Measurements from ENCODE around the gene ASIC2.

DNA sequence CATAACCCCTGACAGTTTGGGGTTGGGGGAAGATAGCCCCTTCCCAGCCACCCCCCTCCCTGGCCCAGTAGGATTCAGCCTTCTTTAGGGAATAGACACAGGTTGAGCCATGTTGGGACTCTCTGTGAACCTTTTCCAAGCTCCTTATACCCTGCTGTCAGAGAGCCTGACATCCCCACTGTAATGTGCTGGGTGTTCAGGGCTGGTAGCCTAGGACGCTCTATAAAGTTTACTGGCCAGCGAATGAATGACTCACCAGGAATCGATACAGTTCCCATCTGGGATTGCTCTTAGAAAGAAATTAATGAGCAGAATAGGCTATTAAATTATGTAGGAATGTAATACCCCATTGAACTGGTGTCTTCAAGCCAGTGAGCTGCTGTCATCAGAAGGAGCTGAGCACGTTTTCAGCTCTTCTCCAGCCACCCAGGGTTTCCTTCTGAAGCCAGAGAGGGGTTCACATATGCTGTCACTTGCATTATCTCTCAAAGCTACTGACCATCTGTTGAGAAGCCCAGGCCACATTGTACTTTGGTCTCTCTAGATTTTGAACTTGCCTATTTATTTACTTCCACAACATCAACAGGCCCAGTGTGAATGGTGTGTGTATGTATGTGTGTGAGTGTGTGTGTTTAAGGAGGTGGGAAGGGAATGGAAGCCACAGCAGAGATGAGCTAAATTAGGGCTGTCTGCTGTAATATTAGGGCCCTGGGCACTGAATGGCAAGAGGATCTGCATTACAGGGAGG is 236.5 kb downstream of the ASIC2 start:
- no peak for TF ChIP-seq CHD4 (IDR thresholded peaks at IDR 0.05; ENCODE audit: insufficient read depth, insufficient replicate concordance, low read depth, low read length, poor library complexity, severe bottlenecking)
- TF ChIP-seq CREM (IDR thresholded peaks at IDR 0.05; ENCODE audit: low read depth) = no peak
- TF ChIP-seq MBD2 (IDR thresholded peaks at IDR 0.05; ENCODE audit: borderline replicate concordance, low read depth) = no peak
- TF ChIP-seq POLR2AphosphoS5 (IDR thresholded peaks at IDR 0.05; ENCODE audit: control insufficient read depth, insufficient read depth, low read depth, low read length) = no peak
- TF ChIP-seq EGR1 (conservative IDR thresholded peaks at IDR 0.05) = no peak
- TF ChIP-seq TEAD2 (tag; IDR thresholded peaks at IDR 0.05) = no peak
- TF ChIP-seq, protein P1, sequence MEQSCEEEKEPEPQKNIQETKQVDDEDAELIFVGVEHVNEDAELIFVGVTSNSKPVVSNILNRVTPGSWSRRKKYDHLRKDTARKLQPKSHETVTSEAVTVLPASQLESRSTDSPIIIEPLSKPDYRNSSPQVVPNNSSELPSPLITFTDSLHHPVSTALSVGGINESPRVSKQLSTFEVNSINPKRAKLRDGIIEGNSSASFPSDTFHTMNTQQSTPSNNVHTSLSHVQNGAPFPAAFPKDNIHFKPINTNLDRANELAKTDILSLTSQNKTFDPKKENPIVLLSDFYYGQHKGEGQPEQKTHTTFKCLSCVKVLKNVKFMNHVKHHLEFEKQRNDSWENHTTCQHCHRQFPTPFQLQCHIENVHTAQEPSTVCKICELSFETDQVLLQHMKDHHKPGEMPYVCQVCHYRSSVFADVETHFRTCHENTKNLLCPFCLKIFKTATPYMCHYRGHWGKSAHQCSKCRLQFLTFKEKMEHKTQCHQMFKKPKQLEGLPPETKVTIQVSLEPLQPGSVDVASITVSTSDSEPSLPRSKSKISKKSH (CRISPR knock-in tag; IDR thresholded peaks at IDR 0.05) = no peak
- TF ChIP-seq, protein P2, sequence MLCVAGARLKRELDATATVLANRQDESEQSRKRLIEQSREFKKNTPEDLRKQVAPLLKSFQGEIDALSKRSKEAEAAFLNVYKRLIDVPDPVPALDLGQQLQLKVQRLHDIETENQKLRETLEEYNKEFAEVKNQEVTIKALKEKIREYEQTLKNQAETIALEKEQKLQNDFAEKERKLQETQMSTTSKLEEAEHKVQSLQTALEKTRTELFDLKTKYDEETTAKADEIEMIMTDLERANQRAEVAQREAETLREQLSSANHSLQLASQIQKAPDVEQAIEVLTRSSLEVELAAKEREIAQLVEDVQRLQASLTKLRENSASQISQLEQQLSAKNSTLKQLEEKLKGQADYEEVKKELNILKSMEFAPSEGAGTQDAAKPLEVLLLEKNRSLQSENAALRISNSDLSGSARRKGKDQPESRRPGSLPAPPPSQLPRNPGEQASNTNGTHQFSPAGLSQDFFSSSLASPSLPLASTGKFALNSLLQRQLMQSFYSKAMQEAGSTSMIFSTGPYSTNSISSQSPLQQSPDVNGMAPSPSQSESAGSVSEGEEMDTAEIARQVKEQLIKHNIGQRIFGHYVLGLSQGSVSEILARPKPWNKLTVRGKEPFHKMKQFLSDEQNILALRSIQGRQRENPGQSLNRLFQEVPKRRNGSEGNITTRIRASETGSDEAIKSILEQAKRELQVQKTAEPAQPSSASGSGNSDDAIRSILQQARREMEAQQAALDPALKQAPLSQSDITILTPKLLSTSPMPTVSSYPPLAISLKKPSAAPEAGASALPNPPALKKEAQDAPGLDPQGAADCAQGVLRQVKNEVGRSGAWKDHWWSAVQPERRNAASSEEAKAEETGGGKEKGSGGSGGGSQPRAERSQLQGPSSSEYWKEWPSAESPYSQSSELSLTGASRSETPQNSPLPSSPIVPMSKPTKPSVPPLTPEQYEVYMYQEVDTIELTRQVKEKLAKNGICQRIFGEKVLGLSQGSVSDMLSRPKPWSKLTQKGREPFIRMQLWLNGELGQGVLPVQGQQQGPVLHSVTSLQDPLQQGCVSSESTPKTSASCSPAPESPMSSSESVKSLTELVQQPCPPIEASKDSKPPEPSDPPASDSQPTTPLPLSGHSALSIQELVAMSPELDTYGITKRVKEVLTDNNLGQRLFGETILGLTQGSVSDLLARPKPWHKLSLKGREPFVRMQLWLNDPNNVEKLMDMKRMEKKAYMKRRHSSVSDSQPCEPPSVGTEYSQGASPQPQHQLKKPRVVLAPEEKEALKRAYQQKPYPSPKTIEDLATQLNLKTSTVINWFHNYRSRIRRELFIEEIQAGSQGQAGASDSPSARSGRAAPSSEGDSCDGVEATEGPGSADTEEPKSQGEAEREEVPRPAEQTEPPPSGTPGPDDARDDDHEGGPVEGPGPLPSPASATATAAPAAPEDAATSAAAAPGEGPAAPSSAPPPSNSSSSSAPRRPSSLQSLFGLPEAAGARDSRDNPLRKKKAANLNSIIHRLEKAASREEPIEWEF (CRISPR knock-in tag; IDR thresholded peaks at IDR 0.05) = no peak
- no peak for TF ChIP-seq POLR2A (conservative IDR thresholded peaks at IDR 0.05)
- TF ChIP-seq ILF3 (IDR thresholded peaks at IDR 0.05; ENCODE audit: borderline replicate concordance) = no peak
- TF ChIP-seq ELF4 (CRISPR knock-in tag; IDR thresholded peaks at IDR 0.05) = no peak
- TF ChIP-seq GATA2 (CRISPR knock-in tag; IDR thresholded peaks at IDR 0.05) = no peak
- no peak for TF ChIP-seq POU5F1 (IDR thresholded peaks at IDR 0.05; ENCODE audit: borderline replicate concordance, low read depth, low read length, partially characterized antibody)
- TF ChIP-seq CTCF (IDR thresholded peaks at IDR 0.05 in 2 of 3, conservative IDR thresholded peaks at IDR 0.05 in 1 of 3; ENCODE audit: insufficient read depth in 2 of 3, low read depth in 1 of 3, low read length in 3 of 3) = no peak
